Glomerular visceral epithelial cell (primary cell): ENCODE results near the gene USP3.
A peak's percentile ranks its signal among the peaks of the same experiment; 100 is the strongest.

Experiments used
- DNase-seq: peaks from one replicate; pipeline ENCODE4 v3.0.0-alpha.2; 2016; ENCODE audit errors: extremely low spot score

Gene USP3

GRCh38 chr15:63544258-63545026 is 40.0 kb downstream of the USP3 start:
- DNase-seq = no peak

GRCh38 chr15:63545520-63545919 is 41.1 kb downstream of the USP3 start:
- no peak for DNase-seq

GRCh38 chr15:63551400-63551799 is 47.0 kb downstream of the USP3 start:
- DNase-seq = peak; percentile 9

- DNase-seq = peak; percentile 91
These were observed 49.0 kb downstream of the USP3 start for GRCh38 chr15:63553388-63553791.

- no peak for DNase-seq
These were observed 50.0 kb downstream of the USP3 start for GRCh38 chr15:63554337-63554927.

- no peak for DNase-seq
These were observed 51.1 kb downstream of the USP3 start for GRCh38 chr15:63555507-63555906.

- peak; percentile 76 for DNase-seq
These were observed 51.9 kb downstream of the USP3 start for GRCh38 chr15:63556246-63556645.

GRCh38 chr15:63556736-63557135 is 52.3 kb downstream of the USP3 start:
- no peak for DNase-seq

- DNase-seq = no peak
These were observed 55.4 kb downstream of the USP3 start for GRCh38 chr15:63559753-63560152.

GRCh38 chr15:63560741-63561448 is 56.5 kb downstream of the USP3 start:
- DNase-seq = no peak

GRCh38 chr15:63564093-63564492 is 59.7 kb downstream of the USP3 start:
- no peak for DNase-seq

- DNase-seq = no peak
These were observed 61.3 kb downstream of the USP3 start for GRCh38 chr15:63565536-63566186.

GRCh38 chr15:63572749-63573464 is 68.5 kb downstream of the USP3 start:
- DNase-seq = no peak

- DNase-seq = no peak
These were observed 69.1 kb downstream of the USP3 start for GRCh38 chr15:63573533-63573932.

- no peak for DNase-seq
These were observed 70.9 kb downstream of the USP3 start for GRCh38 chr15:63575312-63575711.

GRCh38 chr15:63576441-63576840 is 72.0 kb downstream of the USP3 start:
- no peak for DNase-seq

- no peak for DNase-seq
These were observed 77.8 kb downstream of the USP3 start for GRCh38 chr15:63582179-63582578.

GRCh38 chr15:63582718-63583426 is 78.5 kb downstream of the USP3 start:
- peak; percentile 76 for DNase-seq

GRCh38 chr15:63586790-63587189 is 82.4 kb downstream of the USP3 start:
- DNase-seq = no peak

- no peak for DNase-seq
These were observed 83.1 kb downstream of the USP3 start for GRCh38 chr15:63587527-63587926.

- no peak for DNase-seq
These were observed 84.4 kb downstream of the USP3 start for GRCh38 chr15:63588826-63589225.
